Activated CD8-positive, alpha-beta memory T cell treated with anti-CD3 and anti-CD28 coated beads, Interleukin-2, amount 50 U/mL, for 4 hours (primary cell): Measurements from ENCODE around the gene SLC35A1.

Experiments
- DNase-seq: peaks from one replicate; pipeline ENCODE4 v3.0.0-alpha.2; 2020

The SLC35A1 gene

DNA sequence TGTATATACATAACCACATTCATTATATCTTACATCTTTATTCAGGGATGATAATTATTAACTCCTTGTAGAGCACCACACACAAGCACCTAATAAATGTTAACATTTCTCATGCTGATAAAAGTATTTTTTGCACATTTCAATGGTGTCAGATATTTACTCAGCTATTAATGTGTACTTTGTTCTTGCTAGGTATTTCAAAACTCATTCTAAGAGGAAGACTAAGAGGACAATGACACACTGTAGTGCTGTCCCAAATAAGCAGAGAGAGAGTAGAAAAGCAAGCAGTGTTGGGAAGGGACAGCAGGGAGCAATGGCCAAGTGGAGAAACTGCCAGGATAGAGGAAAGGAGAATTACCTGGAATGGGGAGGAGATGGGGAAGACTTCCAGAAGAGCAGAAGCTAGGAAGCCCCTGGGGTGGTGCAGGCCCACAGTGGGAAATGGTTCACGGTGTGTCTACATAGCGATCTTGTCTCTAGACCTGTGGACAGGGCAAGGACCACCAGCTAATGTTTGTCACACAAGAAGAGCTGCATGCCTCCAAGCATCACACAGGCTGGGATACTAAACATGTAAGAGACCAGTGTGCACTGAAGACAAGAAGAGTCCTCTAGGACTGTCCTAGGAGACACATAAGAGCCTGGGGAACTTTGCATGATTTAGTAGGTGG is 61.7 kb downstream of the SLC35A1 start:
- DNase-seq = no peak

DNA sequence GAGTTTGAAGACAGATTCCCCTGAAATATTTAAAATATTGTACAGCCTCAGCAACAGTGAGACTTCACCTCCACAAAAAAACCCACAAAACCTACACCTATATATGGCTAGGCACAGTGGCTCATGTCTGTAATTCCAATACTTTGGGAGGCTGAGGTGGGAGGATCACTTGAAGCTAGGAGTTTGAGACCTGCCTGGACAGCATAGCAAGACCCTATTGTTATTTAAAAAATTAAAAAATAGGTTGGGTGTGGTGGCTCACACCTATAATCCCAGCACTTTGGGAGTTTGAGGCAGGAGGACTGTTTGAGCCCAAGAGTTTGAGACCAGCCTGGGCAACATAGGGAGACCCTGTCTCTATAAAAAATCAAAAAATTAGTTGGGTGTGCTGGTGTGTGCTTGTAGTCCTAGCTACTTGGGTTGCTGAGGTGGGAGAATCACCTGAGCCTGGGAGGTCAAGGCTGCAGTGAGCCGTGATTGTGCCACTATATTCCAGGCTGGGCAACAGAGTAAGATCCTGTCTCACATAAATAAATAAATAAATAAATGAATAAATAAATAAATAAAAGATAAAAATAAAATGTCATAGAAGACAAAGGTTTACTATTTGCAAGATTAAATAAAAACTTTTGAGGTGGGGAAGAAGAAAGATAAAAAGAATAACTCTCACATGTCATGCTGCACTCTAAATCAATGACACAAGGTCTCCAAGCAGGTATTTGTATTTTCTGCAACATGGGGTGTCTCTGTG is 65.9 kb downstream of the SLC35A1 start:
- no peak for DNase-seq

DNA sequence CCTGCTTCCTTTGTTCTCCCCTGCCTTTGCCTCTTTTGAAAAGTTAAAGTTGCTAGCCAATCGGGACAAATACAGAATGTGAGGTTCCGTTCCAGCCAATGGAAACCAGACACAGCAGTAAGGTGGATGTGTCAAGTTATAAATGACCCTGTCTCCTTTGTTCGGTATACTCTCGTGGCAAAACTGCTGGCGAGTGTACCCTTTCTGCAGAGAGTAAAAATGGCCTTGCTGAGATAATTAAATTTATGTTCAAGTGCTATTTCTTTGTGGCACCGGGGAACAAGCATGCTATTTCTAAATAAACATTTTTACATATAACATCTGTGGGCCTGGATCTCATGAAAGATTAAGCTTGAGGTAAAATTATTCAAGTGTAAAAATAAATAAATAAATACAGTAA is 66.8 kb downstream of the SLC35A1 start:
- DNase-seq = no peak

DNA sequence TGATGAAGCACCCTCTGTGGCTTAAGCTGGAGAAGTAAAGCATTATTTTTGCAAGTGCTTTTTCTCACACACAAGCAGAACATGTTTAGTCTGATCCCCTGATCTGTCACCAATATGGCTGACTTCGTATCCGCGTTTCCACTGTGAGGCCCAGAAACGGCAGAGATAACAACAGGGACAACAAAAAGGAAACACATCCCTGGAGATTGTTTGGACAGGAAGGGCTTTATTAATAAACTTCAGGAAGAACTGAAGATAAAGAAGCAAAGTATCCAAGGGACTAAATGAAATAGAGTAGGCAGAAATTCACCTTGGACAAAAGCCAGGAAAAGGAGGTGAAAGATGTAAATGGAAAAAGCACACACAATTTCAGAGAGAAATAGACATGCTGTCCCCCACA is 67.8 kb downstream of the SLC35A1 start:
- DNase-seq = no peak

DNA sequence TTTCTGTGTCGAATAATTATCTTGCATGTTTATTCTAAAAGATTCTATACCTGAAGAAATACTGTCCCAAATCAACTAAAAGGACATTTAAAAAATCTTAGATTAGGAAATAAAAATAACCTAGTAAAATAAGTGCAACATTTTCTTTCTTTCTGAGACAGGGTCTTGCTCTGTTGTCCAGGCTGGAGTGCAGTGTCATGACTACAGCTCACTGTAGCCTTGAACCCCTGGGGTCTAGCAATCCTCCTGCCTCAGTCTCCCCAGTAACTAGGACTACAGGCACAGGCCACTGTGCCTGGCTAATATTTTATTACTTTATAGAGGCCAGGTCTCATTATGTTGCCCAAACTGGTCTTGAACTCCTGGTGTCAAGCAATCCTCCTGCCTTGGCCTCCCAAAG is 68.3 kb downstream of the SLC35A1 start:
- no peak for DNase-seq

DNA sequence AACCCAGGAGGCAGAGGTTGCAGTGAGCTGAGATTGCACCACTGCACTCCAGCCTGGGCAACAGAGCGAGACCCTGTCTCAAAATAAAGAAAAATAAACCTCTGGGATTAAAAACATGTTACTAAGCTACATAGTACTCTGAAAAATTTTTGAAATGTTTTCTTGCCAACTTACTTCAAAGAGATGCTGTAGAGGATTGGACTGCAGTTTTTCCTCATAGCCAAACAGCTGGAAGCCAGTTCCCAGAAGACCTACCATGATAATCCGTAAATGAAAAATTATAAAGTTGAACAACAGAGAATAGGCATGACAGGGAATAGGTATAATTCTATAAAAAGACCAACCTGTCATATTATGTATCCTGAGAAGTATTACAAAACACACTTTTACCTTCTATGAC is 69.0 kb downstream of the SLC35A1 start:
- DNase-seq = no peak

DNA sequence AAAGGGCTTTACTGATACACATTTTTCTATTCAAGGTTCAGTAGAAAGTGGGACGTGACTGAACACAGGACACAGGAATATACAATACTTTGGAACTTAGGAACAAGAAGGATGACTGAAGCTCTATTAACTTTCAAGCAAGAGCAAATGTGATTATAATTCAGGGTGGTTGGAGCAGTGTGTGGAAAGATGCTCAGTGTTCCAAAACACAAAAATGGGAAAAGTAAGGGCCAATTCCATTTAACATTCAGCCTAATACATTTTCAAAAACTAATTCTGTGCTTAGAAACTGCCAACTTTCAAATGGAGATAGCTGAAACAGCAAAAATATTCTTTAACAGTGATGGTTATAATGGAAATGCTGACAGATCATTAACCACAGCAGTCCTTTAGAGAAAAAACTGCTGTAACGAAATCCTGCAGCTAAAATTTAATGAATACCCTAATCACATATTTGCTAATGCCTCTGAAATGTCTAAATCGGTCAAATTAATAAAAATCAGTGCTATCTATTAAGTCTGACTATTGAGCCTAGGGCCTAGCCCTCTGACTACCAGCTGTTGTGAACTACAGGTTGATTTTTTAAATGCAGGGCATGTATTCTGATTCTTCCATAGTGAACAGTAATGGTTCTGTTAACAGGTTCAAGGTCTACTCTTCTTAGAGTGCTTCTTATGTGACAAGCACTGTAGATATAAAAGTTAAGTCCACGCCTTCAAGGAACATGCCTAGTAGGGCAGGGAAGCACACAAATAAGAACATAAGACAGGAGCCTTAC is 71.1 kb downstream of the SLC35A1 start:
- DNase-seq = no peak

DNA sequence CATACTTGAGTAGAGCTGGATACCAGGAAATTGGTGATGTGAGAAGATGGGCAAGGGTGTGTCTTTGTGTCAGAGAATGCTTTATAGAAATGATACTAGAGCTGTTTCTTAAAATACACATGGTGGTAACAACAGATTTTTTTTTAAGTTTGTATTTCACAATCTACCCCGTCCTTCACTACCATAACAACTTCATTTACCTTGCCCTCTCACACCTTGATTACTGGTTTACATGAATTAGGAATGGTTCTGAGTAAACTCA is 71.6 kb downstream of the SLC35A1 start:
- no peak for DNase-seq

DNA sequence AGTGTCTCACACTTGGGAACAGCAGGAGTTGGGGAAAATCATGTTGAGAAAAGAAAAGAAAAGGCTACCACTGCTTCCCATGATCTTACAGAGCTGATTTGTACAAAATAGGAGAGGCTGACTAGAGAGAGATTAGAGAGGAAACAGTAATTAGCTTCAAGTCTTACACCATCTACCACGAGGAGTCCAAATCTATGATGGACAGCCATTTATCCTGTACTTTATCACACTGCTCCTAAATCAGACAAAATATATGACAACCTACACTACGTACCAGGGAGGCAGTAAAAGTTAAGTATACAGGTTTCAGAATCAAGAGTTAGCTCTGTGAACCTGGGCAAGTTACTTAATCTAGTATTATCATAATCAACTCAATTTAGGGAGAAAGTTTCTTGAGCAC is 79.0 kb downstream of the SLC35A1 start:
- DNase-seq = no peak

DNA sequence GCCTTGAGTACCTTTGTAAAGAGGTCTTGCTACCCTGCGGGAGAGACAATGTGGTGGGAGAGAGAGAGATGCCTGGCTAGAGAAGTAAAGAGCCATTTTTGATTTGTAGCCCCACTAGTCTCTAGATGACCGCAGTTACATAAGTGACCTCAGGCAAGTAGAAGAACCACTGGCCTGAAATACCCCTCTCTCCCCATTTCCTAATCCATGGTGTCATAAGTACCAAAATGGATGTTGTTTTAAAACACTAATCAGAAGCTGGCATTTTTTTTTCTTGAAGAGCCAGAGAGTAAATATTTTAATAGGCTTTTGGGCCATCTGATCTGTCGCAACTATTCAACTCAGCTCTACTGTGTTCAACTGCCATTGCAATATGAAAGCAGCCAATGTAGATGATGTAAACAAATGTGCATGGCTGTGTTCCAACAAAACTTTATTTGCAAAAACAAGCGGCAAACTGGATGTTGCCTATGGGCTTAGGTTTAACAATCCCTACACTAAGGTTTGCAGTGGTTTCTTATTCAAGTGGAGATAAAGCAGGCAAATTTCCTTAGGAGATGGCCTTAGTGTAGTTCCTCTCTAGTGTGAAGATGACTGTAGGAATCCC is 80.5 kb downstream of the SLC35A1 start:
- no peak for DNase-seq

DNA sequence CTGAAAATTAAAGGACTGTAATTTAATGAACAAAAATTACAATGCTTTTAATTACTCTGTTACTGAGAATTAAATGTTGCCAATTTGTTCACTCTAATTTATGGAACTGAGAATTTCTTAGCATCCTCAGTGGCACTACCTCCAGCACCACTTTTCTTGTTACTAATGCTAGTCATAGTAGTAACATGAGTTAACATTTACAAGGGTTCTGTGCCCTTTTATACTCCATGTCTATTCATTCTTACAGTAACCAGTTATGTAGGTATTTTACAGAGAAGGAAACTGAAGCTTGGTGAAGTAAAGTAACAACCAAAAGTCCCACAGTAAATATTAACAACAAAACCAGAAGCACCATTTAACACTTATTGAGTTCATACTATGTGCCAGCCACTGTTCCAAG is 82.7 kb downstream of the SLC35A1 start:
- DNase-seq = no peak

DNA sequence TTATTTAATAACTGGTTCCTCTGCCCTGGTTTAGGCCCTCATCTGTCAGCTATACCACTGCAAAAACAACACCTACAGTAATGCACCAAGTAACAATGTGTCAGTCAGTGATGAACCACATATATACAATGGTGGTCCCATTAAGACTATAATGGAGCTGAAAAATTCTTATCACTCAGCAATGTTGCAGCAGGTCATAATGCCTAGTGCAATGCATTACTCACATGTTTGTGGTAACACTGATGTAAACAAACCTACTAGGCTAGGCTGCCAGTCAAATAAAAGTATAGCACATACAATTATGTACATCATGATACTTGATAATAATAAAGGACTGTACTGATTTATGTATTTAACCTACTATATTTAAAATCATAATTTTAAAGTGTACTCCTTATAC is 85.7 kb downstream of the SLC35A1 start:
- DNase-seq = no peak

DNA sequence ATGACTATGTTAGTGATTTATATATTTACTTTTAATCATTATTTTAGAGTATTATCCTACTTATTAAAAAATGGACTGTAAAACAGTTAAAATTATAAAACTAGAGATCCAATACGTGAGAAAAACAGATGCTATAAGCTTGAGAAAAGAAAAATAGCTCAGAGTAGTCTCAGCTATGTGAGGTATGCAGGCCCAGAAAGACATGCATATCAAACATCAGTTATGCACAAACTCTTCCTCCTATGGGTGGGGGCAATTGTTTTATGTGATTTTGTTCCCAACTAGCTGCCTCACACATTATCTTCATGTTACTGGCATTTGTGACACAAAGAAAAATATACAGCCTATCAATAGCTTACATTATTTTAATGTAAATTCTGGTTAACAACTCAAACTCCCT is 88.2 kb downstream of the SLC35A1 start:
- DNase-seq = no peak
